D341Med (cell line): ENCODE results near the gene ATG4B.
A peak's percentile ranks its signal among the peaks of the same experiment; 100 is the strongest.

Source experiments
- DNase-seq: peaks from one replicate; pipeline ENCODE4 v3.0.0; 2012; ENCODE audit warnings: low spot score

Gene ATG4B

DNA sequence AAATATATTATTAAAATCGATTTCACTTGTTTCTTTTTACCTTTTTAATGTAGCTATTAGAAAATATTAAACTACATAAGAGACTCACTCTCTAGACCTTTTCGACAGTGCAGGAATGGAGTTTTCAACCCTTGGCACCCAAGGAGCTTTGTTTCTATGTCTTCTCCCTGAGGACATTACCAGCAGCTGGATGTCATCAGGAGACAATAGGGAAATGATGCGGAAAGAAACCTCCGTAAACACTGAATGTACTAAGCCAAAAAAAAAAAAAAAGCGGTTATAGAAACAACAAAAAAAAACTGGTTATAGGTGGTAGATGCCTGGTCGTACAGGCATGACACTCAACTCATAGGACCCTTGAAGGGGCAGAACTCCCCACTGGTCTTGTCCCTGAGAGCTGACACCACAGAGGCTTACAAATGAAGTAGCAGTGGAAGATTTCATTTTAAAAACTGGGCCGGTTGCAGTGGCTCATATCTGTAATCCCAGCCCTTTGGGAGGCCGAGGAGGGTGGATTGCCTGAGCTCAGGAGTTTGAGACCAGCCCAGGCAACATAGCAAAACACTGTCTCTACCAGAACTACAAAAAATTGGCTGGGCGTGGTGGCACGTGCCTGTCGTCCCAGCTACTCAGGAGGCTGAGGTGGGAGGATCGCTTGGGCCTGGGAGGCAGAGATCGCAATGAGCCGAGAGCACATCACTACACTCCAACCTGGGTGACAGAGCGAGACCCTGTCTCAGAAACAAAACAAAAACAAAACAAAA is 24.3 kb upstream of the ATG4B start:
- no peak for DNase-seq

- DNase-seq, result no peak
Measured at GRCh38 chr2:241615041-241615440, 22.5 kb upstream of the ATG4B start.

- no peak for DNase-seq
Measured at GRCh38 chr2:241615522-241616052, 21.9 kb upstream of the ATG4B start.

DNA sequence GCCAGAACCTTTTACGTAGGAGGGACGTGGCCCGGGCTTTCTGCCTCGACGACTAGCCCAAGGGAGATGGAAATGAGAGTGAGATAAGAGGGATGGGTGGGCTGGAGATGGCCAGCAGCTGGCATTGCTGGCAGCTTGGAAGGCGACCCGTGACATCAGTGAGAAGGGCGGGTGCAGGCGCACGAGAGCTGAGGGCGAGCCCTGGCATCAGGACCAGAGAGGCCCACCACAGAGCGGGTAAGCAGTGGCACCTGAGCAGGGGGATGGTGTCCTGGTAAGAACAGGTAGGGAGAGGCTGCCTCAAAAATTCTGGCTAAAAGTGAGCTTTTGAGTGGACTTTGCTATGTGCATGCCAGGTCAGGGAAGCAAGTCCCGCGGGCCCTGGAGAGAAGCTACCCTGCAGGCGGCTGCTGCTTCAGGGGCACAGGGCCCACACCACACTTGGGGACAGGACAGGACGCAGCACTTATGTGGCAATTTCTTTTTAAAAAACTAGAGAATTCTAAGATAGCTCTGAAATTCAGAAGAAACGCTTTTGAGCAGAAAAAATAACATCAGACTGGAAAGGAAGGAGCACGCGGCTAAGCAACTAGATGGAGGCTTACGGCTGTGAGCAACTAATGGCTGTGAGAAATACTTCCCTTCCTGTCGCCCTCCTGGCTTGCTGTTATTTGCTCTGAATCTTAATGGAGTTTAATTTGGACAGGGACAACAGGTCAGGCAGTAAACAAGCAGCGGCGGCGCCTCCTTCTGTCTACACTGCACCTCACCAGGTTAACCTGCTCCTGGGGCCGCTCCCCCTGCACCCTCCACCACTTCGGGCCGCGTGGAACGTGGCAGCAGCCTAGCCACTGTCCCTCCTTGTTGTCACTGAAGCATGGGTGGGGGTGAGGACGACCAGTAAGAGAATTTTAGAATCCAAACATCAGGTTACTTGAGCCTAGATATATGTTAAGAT is 21.0 kb upstream of the ATG4B start:
- DNase-seq, result no peak

- no peak for DNase-seq
Measured at GRCh38 chr2:241617431-241618154, 19.9 kb upstream of the ATG4B start.

- DNase-seq, result no peak
Measured at GRCh38 chr2:241618296-241618805, 19.1 kb upstream of the ATG4B start.

- no peak for DNase-seq
Measured at GRCh38 chr2:241618829-241619228, 18.7 kb upstream of the ATG4B start.

GRCh38 chr2:241619597-241620418 is 17.7 kb upstream of the ATG4B start:
- DNase-seq, result no peak

GRCh38 chr2:241620419-241620769 is 17.1 kb upstream of the ATG4B start:
- no peak for DNase-seq

GRCh38 chr2:241627675-241628074 is 9.8 kb upstream of the ATG4B start:
- DNase-seq, result no peak

DNA sequence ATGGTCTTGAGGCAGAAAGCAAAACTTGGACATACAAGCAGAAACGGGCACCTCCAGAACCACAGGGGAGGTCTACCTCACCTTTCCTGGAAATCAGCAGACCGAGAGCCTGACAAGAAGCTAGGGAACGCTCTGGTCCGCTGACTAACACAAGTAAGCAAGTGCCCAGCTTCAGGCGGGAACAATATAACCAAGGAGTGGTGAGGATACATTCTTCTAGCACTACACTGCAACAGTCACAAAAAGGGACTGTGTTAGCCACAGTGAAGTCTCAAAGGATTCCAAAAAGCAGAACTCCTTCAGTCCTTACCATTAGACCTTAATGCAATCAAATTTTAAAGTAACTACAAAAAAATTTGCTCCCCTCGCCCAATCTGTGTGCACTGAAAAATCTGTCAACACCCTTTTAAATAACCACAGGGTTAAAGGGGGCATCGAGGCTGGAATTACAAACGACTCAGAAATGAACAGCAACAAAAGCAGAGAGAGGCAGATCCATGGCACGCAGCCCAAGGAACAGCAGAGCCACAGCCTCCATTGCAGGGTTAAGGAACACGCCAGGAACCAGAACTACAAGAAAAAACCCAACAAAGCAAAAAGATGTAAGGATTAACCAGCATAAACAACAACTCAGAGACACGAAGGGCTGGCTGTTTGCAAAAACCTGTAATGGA is 7.6 kb upstream of the ATG4B start:
- no peak for DNase-seq

- DNase-seq, result no peak
Measured at GRCh38 chr2:241632478-241633325, 4.8 kb upstream of the ATG4B start.

DNA sequence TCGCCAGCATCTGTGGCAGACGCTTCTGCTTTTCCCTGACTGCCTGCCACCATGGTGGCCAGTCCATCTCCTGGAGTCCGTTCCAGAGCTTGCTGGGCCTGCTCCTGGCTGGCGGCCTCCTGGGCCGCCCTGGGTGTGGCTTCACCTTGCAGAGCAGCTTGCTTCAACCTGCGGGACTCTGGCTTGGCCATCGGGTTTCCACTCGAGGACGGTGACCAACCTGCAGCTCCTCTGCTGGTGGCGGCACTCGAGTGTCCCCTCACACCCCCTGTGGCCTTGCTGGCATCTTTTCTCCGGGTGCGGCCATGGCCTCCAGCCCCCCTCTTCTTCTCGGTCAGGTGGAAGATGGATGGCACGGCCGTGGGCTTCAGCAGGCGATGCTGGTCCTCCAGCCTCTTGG is 3.9 kb upstream of the ATG4B start:
- no peak for DNase-seq

GRCh38 chr2:241635756-241636155 is 1.7 kb upstream of the ATG4B start:
- DNase-seq, result no peak

- DNase-seq, result peak; percentile 76
Measured at GRCh38 chr2:241636182-241637017, 1.1 kb upstream of the ATG4B start.

DNA sequence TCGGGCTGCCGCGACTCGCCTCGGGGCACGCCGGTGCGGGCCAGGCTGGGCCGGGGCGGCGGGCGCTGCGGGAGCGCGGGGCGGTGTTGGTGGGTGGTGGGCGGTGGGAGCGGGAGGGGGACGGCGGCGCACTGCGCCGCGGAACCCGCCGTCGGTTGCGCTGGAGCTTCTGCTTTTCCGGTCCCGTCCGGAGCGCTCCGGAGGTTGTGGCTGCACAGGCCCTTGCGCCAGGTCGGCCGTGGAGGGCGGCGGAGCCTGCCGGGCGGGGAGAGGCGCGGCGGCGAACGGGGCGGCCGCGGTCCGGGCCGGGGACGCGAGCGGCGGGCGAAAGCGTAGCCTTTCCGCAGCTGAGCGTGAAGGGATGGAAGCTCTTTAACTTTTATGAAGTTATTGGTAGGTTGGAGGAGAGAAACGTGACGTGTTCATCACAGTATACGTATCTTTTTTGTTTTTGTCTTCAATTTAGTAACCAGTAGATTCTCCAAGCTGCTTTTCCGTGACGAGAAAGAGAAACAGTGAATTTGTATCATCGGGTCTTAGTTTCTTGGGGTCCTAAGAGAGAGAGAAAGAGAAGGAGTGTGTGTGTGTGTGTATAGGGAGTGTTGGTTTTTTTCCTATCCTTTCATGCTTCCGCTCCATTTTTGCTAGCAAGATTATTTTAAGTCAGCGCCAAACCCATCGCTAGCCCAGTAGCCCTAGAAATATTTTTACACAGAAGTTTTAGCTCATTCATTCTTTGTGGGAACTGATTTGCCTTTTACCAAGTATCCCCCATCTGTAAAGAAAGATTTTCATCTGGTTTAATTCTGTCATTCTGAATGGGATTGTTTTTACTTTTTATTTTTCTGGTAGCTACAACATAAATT is 535 bp downstream of the ATG4B start:
- no peak for DNase-seq

DNA sequence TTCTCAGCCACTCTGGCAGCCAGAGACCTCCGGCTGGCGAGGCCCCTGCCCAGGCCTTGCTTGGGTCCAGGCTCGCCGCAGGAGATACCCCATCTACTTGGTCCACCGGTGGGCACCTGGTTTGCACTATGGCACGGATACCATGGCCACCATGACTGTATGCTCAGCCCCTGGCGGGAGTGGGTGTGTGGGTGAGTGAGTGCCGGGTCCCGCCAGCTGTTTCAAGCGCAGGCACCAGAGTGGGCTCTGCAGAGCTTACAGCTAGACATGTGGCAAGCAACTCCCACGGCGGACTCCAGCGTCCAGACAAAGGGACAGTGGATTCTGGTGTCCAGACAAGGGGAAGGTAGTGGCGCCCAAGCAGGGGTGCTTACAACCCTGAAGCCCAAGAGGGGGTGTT is 1.4 kb downstream of the ATG4B start:
- no peak for DNase-seq

DNA sequence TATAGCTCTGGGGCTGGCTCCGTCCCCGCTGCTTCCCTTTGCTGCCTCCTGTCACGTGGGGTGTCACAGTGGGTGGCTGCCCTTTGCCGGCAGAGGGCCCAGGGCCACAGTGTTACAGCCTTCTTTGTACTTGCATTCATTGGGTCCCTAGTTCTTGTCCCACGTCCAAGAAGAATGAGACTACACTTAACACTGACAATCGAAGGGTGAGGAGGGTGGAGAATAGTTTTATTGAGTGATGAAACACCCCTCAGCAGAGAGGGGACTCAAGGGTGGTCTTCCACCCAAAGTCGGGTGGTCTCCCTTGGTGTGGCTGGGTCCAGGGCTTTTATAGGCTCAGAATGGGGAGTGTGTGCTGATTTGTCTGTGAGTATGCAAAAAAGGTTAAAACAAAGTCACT is 1.9 kb downstream of the ATG4B start:
- DNase-seq, result no peak
